Panc1 (cell line): ENCODE results near the gene RRP12. TPM values are rescaled to one million over a fixed set of nuclear protein-coding genes. Genes with fewer than 3 reads are reported as not detected.

ENCODE experiments used
- ATAC-seq: fragments of 200-7000 bp; cut with Tn5 transposase; 2 replicates; pipeline ENCODE4 v1.9.1; 2020; ENCODE audit warnings: mild to moderate bottlenecking, moderate library complexity
- BruUV-seq: library from RNA; stranded (reverse); fragments of 400-500 nt; replicated peaks from 2 replicates; lab custom pipeline; 2021; lab: Mats Ljungman, UMichigan
- CTCF ChIA-PET: fragments of 300-600 bp; sonication (Branson Sonifier 250); formaldehyde crosslinking; loops from one replicate; lab custom pipeline; 2022; ENCODE audit warnings: antibody characterized with exemption; lab: Charles Lee
- POLR2A ChIA-PET: fragments of 300-600 bp; sonication (Branson Sonifier 250); formaldehyde crosslinking; loops from one replicate; lab custom pipeline; 2022; ENCODE audit warnings: antibody characterized with exemption; lab: Charles Lee
- DNase-seq: peaks from one replicate; pipeline ENCODE4 v3.0.0-alpha.2; 2010; ENCODE audit warnings: low read depth, low spot score
- H3K27ac ChIP-seq: 2 replicates; pipeline ENCODE4 v1.5.1; 2011; ENCODE audit warnings: mild to moderate bottlenecking, low read length, inconsistent platforms
- H3K27me3 ChIP-seq: fragments of 200-500 bp; sonication (Bioruptor generic); 2 replicates; pipeline ENCODE4 v1.6.0; 2014; ENCODE audit warnings: low read length, inconsistent platforms; ENCODE audit not compliant: control insufficient read depth, insufficient read depth
- H3K36me3 ChIP-seq: fragments of 200-500 bp; sonication (Bioruptor generic); 2 replicates; pipeline ENCODE4 v1.5.1; 2014; ENCODE audit warnings: inconsistent platforms, mild to moderate bottlenecking, low read length, moderate library complexity; ENCODE audit not compliant: control insufficient read depth, insufficient read depth
- H3K4me1 ChIP-seq: 2 replicates; pipeline ENCODE4 v1.5.1; 2011; ENCODE audit warnings: inconsistent platforms, mild to moderate bottlenecking, low read length, moderate library complexity; ENCODE audit not compliant: control insufficient read depth, insufficient read depth
- H3K4me3 ChIP-seq, 2 experiments: 2 replicates each; pipeline ENCODE4 v1.5.1; 2011 to 2012; ENCODE audit warnings: low read depth in 2 of 2, low read length in 2 of 2, mild to moderate bottlenecking in 2 of 2, inconsistent platforms in 1 of 2, moderate library complexity in 1 of 2
- H3K9me3 ChIP-seq: fragments of 200-500 bp; sonication (Bioruptor generic); 2 replicates; pipeline ENCODE4 v1.5.1; 2014; ENCODE audit warnings: low read depth, mild to moderate bottlenecking, inconsistent platforms, low read length, moderate library complexity; ENCODE audit not compliant: control insufficient read depth, insufficient read depth
- CTCF ChIP-seq: fragments of 450-650 bp; IDR thresholded peaks from 2 replicates; pipeline ENCODE4 v1.5.1; 2017; ENCODE audit warnings: mild to moderate bottlenecking
- POLR2AphosphoS5 ChIP-seq: IDR thresholded peaks from 2 replicates; pipeline ENCODE4 v1.6.1; 2012; ENCODE audit warnings: mild to moderate bottlenecking, low read depth, low read length, moderate library complexity
- REST ChIP-seq, 2 experiments: IDR thresholded peaks; 2 replicates each; pipeline ENCODE4 v1.6.1; 2011 to 2012; ENCODE audit warnings: low read depth in 2 of 2, control low read depth in 1 of 2, low read length in 1 of 2, mild to moderate bottlenecking in 1 of 2, moderate library complexity in 1 of 2; ENCODE audit not compliant: insufficient read depth in 1 of 2
- SIN3A ChIP-seq: IDR thresholded peaks from 2 replicates; pipeline ENCODE4 v1.6.1; 2012; ENCODE audit warnings: low read depth, mild to moderate bottlenecking, low read length, moderate library complexity, borderline replicate concordance; ENCODE audit not compliant: insufficient read depth
- TCF7L2 ChIP-seq: IDR thresholded peaks from 2 replicates; pipeline ENCODE4 v1.6.1; 2011; ENCODE audit warnings: mild to moderate bottlenecking, low read depth, low read length, inconsistent platforms
- in situ Hi-C: cut with HindIII; loops from 2 replicates; pipeline ENCODE4 v1.10.0; 2016; ENCODE audit warnings: low sequenced_read_pairs, low pct_unique_long_range_greater_than_20kb
- intact Hi-C: fragments of 100-400 bp; cut with micrococcal nuclease; formaldehyde crosslinking; loops from one replicate; pipeline ENCODE4 v1.10.0; 2022; ENCODE audit not compliant: unreplicated experiment
- total RNA-seq: library from RNA; stranded (reverse); gene quantifications from one replicate; pipeline ENCODE4 v1.2.1, GENCODE V29; 2021; ENCODE audit not compliant: unreplicated experiment

Gene RRP12
- total RNA-seq, 1 experiment from 2014 or later: 94.9 TPM

- H3K4me1 ChIP-seq: peaks cover 20% of the 10 kb centered on the region
- H3K27ac ChIP-seq: peak within 1 kb of the TSS; percentile 90
- intact Hi-C loops (no loop called here), in situ Hi-C loops (no loop called here)
- H3K27me3 ChIP-seq: no peaks in the 10 kb centered on the region
- peak; percentile 93 for DNase-seq
- BruUV-seq: TSS peak; percentile 85
- no peaks in the 10 kb centered on the region for H3K9me3 ChIP-seq
- H3K4me3 ChIP-seq: peak within 1 kb of the TSS; percentile 75 to 90
- H3K36me3 ChIP-seq: no peaks in the 10 kb centered on the region; the same call in 1 of the 2 replicates
- CTCF ChIA-PET: no interaction called here
- ATAC-seq: peak; percentile 99
- TF ChIP-seq SIN3A (peak; percentile 88; the same call in 1 of the 2 replicates), CTCF (no peak), TCF7L2 (peak; percentile 6; the same call in 1 of the 2 replicates), POLR2AphosphoS5 (peak; percentile 91), REST (IDR thresholded peaks at IDR 0.05; ENCODE audit: insufficient read depth in 1 of 2, low read depth in 2 of 2, low read length in 1 of 2) (no peak)
- POLR2A ChIA-PET: no interaction called here
These were observed 44.8 kb upstream of the RRP12 start, which contains the start of the genes EXOSC1 and ZDHHC16 for GRCh38 chr10:97445722-97446639. Gene EXOSC1, minus strand, starts transcription at chr10:97446006. Its CDS starts 21 bp downstream, at chr10:97445985. Gene ZDHHC16, plus strand, starts transcription at chr10:97446175. Its CDS starts 5,501 bp downstream, at chr10:97451676.

GRCh38 chr10:97445357-97445721 is 44.2 kb upstream of the RRP12 start:
- Histone ChIP-seq H3K27ac (peak overlapping the region; percentile 90), H3K27me3 (no peaks in the 10 kb centered on the region), H3K4me1 (peaks cover 20% of the 10 kb centered on the region), H3K4me3 (peak overlapping the region; percentile 75 to 90), H3K36me3 (no peaks in the 10 kb centered on the region; the same call in 1 of the 2 replicates), H3K9me3 (no peaks in the 10 kb centered on the region)
- intact Hi-C loops (no loop called here), in situ Hi-C loops (no loop called here)
- TF ChIP-seq TCF7L2: no peak
- ChIA-PET POLR2A (no interaction called here), CTCF (no interaction called here)
- no TSS peak for BruUV-seq
- ATAC-seq (no peak; the same call in 1 of the 2 replicates), DNase-seq (no peak)

- Histone ChIP-seq H3K36me3 (no peaks in the 10 kb centered on the region; the same call in 1 of the 2 replicates), H3K4me1 (peaks cover 20% of the 10 kb centered on the region), H3K9me3 (no peaks in the 10 kb centered on the region), H3K27ac (no peak overlapping the region), H3K27me3 (no peaks in the 10 kb centered on the region), H3K4me3 (no peak overlapping the region)
- TSS peak; percentile 72 for BruUV-seq
- DNase-seq (no peak), ATAC-seq (no peak)
- ChIA-PET CTCF (no interaction called here), POLR2A (no interaction called here)
- TF ChIP-seq POLR2AphosphoS5 (no peak), REST (IDR thresholded peaks at IDR 0.05; ENCODE audit: insufficient read depth in 1 of 2, low read depth in 2 of 2, low read length in 1 of 2) (no peak), TCF7L2 (no peak), CTCF (no peak), SIN3A (no peak)
- in situ Hi-C loops (no loop called here), intact Hi-C loops (no loop called here)
These were observed 43.1 kb upstream of the RRP12 start for GRCh38 chr10:97444212-97444611.
